Measurements from ENCODE around the gene PVALB. TPM values are rescaled to one million over a fixed set of nuclear protein-coding genes. Genes with fewer than 3 reads are reported as not detected.

Gene PVALB
- polyA plus RNA-seq, 2 of the 4 experiments (the other 2 are of a cell fraction): not detected

DNA sequence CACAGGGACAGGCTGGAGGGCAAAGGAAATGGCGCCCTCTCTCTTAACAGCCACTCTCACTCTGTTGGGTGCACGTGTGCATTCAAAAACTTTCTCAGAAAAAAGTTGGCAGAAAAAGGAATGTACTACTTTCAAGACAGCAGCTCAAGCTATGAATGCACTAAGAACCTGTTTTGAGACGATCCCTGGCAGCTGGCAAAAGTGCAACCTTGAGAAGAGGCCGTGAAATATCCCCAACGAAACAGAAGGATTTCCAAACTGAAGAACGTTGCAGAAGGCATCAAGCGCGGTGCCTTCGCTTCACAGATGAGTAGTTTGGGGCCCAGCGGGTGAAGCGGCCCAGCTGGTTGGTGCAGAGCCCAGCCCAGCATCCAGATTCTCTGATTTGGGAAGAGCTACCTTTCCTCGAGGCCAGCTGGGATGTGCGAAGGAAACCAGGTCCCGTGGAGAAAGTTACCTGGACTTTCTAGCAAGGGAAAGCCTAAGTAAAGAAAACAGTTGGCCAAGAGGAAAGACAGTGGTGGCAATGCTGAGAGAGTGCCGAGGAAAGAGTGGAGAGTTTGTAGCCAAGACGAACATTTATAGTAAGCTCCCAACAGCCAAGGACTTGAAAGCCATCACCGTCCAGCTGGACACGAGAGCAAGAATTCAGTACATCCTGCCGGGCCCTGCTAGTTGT, 57.2 kb downstream of the PVALB start:
- H3K27ac ChIP-seq: no peak overlapping the region
- H3K4me2 ChIP-seq: no peak overlapping the region
- CTCF ChIA-PET: interaction anchor here (0.6 to 1.2 kb wide), 2 partner anchors 14 to 240 kb away, joined by 3 to 5 read pairs; no protein-coding TSS in a partner anchor
- 89% methylated on average over 19 of the region's 19 CpGs for WGBS (ENCODE audit: missing lambda C conversion rate)
- no peaks in the 10 kb centered on the region for H3K9me3 ChIP-seq
- DNase-seq (ENCODE audit: low read depth in 1 of 2, low spot score in 1 of 2) (no peak), FAIRE-seq (no peak), ATAC-seq (no peak)
- POLR2A ChIA-PET: no interaction called here
- TF ChIP-seq, protein P1, sequence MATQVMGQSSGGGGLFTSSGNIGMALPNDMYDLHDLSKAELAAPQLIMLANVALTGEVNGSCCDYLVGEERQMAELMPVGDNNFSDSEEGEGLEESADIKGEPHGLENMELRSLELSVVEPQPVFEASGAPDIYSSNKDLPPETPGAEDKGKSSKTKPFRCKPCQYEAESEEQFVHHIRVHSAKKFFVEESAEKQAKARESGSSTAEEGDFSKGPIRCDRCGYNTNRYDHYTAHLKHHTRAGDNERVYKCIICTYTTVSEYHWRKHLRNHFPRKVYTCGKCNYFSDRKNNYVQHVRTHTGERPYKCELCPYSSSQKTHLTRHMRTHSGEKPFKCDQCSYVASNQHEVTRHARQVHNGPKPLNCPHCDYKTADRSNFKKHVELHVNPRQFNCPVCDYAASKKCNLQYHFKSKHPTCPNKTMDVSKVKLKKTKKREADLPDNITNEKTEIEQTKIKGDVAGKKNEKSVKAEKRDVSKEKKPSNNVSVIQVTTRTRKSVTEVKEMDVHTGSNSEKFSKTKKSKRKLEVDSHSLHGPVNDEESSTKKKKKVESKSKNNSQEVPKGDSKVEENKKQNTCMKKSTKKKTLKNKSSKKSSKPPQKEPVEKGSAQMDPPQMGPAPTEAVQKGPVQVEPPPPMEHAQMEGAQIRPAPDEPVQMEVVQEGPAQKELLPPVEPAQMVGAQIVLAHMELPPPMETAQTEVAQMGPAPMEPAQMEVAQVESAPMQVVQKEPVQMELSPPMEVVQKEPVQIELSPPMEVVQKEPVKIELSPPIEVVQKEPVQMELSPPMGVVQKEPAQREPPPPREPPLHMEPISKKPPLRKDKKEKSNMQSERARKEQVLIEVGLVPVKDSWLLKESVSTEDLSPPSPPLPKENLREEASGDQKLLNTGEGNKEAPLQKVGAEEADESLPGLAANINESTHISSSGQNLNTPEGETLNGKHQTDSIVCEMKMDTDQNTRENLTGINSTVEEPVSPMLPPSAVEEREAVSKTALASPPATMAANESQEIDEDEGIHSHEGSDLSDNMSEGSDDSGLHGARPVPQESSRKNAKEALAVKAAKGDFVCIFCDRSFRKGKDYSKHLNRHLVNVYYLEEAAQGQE (IDR thresholded peaks at IDR 0.05): no peak
- TF ChIP-seq HEYL (CRISPR knock-in tag; IDR thresholded peaks at IDR 0.05): no peak
- TF ChIP-seq HOXA7 (CRISPR knock-in tag; IDR thresholded peaks at IDR 0.05): no peak
- TF ChIP-seq, protein P2, sequence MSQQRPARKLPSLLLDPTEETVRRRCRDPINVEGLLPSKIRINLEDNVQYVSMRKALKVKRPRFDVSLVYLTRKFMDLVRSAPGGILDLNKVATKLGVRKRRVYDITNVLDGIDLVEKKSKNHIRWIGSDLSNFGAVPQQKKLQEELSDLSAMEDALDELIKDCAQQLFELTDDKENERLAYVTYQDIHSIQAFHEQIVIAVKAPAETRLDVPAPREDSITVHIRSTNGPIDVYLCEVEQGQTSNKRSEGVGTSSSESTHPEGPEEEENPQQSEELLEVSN (IDR thresholded peaks at IDR 0.05; ENCODE audit: borderline replicate concordance, low read depth): no peak
- no peak for TF ChIP-seq ZNF302 (CRISPR knock-in tag; IDR thresholded peaks at IDR 0.05)
- no peak for TF ChIP-seq JUNB (IDR thresholded peaks at IDR 0.05)
- TF ChIP-seq CBX2 (IDR thresholded peaks at IDR 0.05; ENCODE audit: borderline replicate concordance, low read depth): no peak
- TF ChIP-seq, protein P3, sequence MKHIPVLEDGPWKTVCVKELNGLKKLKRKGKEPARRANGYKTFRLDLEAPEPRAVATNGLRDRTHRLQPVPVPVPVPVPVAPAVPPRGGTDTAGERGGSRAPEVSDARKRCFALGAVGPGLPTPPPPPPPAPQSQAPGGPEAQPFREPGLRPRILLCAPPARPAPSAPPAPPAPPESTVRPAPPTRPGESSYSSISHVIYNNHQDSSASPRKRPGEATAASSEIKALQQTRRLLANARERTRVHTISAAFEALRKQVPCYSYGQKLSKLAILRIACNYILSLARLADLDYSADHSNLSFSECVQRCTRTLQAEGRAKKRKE (CRISPR knock-in tag; IDR thresholded peaks at IDR 0.05; ENCODE audit: low read depth): no peak
- TF ChIP-seq GATA3 (IDR thresholded peaks at IDR 0.05; ENCODE audit: borderline replicate concordance): no peak
- no peak for TF ChIP-seq ZC3H11A (IDR thresholded peaks at IDR 0.05)
- no peak for TF ChIP-seq SREBF2 (IDR thresholded peaks at IDR 0.05)
- no peak for TF ChIP-seq TP53 (CRISPR knock-in tag; IDR thresholded peaks at IDR 0.05)
- TF ChIP-seq, protein P4, sequence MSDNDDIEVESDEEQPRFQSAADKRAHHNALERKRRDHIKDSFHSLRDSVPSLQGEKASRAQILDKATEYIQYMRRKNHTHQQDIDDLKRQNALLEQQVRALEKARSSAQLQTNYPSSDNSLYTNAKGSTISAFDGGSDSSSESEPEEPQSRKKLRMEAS (IDR thresholded peaks at IDR 0.05): no peak
- H3K4me3 ChIP-seq: no peak overlapping the region
- no peaks in the 10 kb centered on the region for H3K4me1 ChIP-seq

DNA sequence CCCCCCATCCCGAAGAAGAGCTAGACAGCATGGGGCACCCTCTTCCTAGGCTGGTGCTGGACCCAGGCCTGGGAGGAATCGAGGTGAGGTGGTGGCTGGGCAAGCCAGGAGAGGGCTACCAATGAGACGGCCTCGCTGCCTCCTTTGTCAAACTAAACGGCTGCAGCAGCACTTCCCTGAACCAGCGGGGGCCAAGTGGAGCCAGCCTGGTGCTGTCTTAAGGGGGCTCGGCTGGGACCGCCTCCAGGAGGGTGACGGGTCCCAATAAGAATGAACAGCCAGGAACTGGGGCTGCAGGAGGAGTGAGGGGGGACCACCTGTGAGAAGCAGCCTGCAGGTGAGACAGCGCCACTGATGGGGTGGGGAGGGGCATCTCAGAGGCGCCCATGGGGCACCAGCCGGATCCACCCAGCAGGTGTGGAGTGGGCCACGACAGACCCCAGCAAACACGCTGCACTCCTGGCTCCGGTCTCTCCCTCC, 58.0 kb downstream of the PVALB start:
- Histone ChIP-seq H3K27ac (no peak overlapping the region), H3K9me3 (no peaks in the 10 kb centered on the region), H3K4me2 (no peak overlapping the region), H3K4me1 (no peaks in the 10 kb centered on the region), H3K4me3 (no peak overlapping the region)
- FAIRE-seq: no peak
- ChIA-PET CTCF (interaction anchor here (1.0 to 4.3 kb wide), 10 partner anchors 8 to 219 kb away, joined by 3 to 37 read pairs (median 10); partner anchors contain the start of gene IFT27), POLR2A (no interaction called here)
- WGBS (ENCODE audit: missing lambda C conversion rate): 74% methylated on average over 4 of the region's 15 CpGs
- TF ChIP-seq NPAS2 (CRISPR knock-in tag; IDR thresholded peaks at IDR 0.05; ENCODE audit: borderline replicate concordance) (no peak), EP300 (IDR thresholded peaks at IDR 0.05) (no peak), NFE2L2 (conservative IDR thresholded peaks at IDR 0.05; ENCODE audit: low read length) (no peak), EHMT2 (IDR thresholded peaks at IDR 0.05; ENCODE audit: low read depth) (no peak), RFX5 (IDR thresholded peaks at IDR 0.05) (no peak), TFCP2L1 (CRISPR knock-in tag; IDR thresholded peaks at IDR 0.05) (no peak), NR3C1 (IDR thresholded peaks at IDR 0.05) (no peak), CEBPB (IDR thresholded peaks at IDR 0.05) (no peak), CBX2 (IDR thresholded peaks at IDR 0.05; ENCODE audit: borderline replicate concordance, low read depth) (no peak), JUNB (IDR thresholded peaks at IDR 0.05) (no peak), CBX8 (IDR thresholded peaks at IDR 0.05) (no peak)
- TF ChIP-seq, protein P5, sequence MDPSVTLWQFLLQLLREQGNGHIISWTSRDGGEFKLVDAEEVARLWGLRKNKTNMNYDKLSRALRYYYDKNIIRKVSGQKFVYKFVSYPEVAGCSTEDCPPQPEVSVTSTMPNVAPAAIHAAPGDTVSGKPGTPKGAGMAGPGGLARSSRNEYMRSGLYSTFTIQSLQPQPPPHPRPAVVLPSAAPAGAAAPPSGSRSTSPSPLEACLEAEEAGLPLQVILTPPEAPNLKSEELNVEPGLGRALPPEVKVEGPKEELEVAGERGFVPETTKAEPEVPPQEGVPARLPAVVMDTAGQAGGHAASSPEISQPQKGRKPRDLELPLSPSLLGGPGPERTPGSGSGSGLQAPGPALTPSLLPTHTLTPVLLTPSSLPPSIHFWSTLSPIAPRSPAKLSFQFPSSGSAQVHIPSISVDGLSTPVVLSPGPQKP (IDR thresholded peaks at IDR 0.05; ENCODE audit: low read depth, low read length): no peak
- TF ChIP-seq, protein P4 (IDR thresholded peaks at IDR 0.05): no peak
- TF ChIP-seq, protein P6, sequence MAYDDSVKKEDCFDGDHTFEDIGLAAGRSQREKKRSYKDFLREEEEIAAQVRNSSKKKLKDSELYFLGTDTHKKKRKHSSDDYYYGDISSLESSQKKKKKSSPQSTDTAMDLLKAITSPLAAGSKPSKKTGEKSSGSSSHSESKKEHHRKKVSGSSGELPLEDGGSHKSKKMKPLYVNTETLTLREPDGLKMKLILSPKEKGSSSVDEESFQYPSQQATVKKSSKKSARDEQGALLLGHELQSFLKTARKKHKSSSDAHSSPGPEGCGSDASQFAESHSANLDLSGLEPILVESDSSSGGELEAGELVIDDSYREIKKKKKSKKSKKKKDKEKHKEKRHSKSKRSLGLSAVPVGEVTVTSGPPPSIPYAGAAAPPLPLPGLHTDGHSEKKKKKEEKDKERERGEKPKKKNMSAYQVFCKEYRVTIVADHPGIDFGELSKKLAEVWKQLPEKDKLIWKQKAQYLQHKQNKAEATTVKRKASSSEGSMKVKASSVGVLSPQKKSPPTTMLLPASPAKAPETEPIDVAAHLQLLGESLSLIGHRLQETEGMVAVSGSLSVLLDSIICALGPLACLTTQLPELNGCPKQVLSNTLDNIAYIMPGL (CRISPR knock-in tag; IDR thresholded peaks at IDR 0.05; ENCODE audit: borderline replicate concordance): no peak
- no peak for ATAC-seq
- DNase-seq (ENCODE audit: low read depth in 1 of 2, low spot score in 1 of 2): no peak

All from A549 (cell line).